AG09309 (cell line): Measurements from ENCODE around the gene C11orf42.
"Not testable (repeated sequence)": the region's sequence is repeated elsewhere in the genome, so short reads cannot be mapped to it uniquely, and the experiment has no call there.

Experiments used
- DNase-seq: peaks from one replicate; pipeline ENCODE4 v3.0.0-alpha.2; 2010; ENCODE audit warnings: low read depth
- H3K4me3 ChIP-seq: 2 replicates; pipeline ENCODE4 v1.5.1; 2011; ENCODE audit warnings: mild to moderate bottlenecking, low read depth, low read length, moderate library complexity; ENCODE audit not compliant: control insufficient read depth
- CTCF ChIP-seq: IDR thresholded peaks from 2 replicates; pipeline ENCODE4 v1.5.1; 2011; ENCODE audit warnings: mild to moderate bottlenecking, low read depth, low read length, inconsistent platforms; ENCODE audit not compliant: insufficient read depth, control insufficient read depth; ENCODE audit errors: missing control alignments

The C11orf42 gene

GRCh38 chr11:6238902-6239301, 33.5 kb downstream of the C11orf42 start, which contains the start of gene CNGA4:
CNGA4 (plus strand) TSS chr11:6239089; CDS start chr11:6239207, 118 bp downstream.
- no peak for TF ChIP-seq CTCF
- no peak within 1 kb of the TSS for H3K4me3 ChIP-seq
- no peak for DNase-seq

- H3K4me3 ChIP-seq = no peak overlapping the region
- DNase-seq = no peak
- TF ChIP-seq CTCF = no peak
These were observed 34.8 kb downstream of the C11orf42 start for GRCh38 chr11:6240139-6240538.

GRCh38 chr11:6240781-6241180, 35.4 kb downstream of the C11orf42 start:
- no peak for TF ChIP-seq CTCF
- no peak overlapping the region for H3K4me3 ChIP-seq
- DNase-seq = no peak

GRCh38 chr11:6241316-6241715, 36.0 kb downstream of the C11orf42 start:
- H3K4me3 ChIP-seq = no peak overlapping the region
- DNase-seq = no peak
- TF ChIP-seq CTCF = no peak

GRCh38 chr11:6245536-6245935, 40.2 kb downstream of the C11orf42 start:
- DNase-seq = no peak
- no peak for TF ChIP-seq CTCF
- no peak overlapping the region for H3K4me3 ChIP-seq

GRCh38 chr11:6248248-6248647, 42.9 kb downstream of the C11orf42 start:
- peak; percentile 16 for DNase-seq
- H3K4me3 ChIP-seq = no peak overlapping the region
- TF ChIP-seq CTCF = no peak

GRCh38 chr11:6248897-6249296, 43.5 kb downstream of the C11orf42 start:
- not testable (repeated sequence) for H3K4me3 ChIP-seq, DNase-seq
